GM21515 (cell line): ENCODE measurements around the gene CCNI.
"Not testable (repeated sequence)": the region's sequence is repeated elsewhere in the genome, so short reads cannot be mapped to it uniquely, and the experiment has no call there.

Source experiments
- ATAC-seq: cut with Tn5 transposase; IDR thresholded peaks from one replicate; pipeline ENCODE4 v1.9.1; 2021; ENCODE audit not compliant: unreplicated experiment

CCNI gene

DNA sequence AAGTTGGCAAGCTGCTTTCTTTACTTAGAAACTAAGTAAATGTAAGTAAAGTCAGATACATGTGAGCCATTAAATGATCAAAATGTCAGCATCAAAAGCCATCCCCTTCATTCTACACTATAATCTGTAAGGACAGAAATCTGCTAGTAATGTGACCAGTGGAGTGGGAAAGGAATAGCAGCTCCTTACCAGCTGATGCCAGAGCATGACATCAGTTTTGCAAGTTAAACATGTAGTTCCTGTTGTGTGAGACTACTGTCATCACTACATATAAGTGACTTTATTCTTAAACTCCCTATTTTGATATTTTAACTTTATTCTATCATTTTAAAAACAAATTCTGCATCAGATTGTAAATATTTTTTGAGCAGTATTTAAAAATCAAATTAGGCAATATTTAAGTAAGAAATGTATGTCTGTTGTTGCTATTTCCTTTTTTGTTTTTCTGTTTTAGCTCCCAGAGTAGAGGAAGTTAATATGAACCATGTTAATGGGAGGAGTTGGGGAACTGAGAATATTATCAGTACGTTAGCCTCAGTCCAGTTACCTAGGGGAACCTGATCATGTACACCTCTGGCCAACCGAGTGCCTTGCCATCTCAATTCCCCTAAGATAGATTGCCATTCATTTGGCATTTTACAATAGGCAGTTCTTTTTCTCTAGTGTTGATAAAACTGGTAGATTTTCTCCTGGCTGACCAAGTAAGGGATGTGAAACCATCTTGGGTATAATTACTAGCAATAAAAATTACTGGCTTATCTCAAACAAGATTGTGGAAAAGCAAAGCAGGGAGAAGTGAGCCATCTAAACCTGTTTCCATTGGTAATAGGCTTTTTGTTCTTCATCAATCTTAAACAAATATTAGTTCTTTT is 34.7 kb downstream of the CCNI start:
- ATAC-seq: no peak

DNA sequence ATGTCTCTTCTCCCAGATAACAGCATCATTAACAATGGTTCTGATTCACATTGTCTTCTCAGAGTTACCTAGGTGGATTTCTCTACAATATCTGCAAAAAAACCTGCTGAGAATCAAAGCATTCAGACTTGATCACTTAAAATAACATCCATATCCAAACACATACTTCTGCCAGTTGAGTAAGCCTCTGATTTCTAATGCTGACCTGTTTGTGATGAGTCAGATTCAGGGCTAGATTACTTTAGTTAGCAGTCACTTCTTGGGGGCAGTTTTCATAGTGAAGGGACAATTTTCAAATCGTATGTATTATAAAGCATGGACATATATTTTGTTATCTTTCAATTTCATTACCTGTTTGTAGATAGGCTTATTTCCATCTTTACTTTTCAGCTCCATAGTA is 35.5 kb downstream of the CCNI start:
- no peak for ATAC-seq

DNA sequence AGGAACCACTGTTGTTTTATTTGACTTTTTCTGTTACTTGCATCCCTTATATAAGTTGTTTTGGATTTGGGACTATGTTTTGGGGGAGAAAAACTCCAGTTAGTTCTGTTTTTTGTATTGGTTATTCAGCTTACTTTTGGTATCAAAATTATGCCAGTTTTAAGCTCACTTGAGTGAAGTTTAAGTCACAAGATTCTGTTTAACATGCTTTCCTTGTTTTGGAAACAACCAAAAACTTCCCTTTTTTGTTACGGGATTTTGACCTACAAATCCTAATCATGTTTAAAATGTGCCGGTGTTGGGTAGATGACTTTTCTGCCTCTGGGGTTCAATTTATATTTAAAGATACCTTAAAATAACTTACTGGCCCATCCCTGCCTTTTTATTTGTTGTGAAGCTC is 36.0 kb downstream of the CCNI start:
- no peak for ATAC-seq

DNA sequence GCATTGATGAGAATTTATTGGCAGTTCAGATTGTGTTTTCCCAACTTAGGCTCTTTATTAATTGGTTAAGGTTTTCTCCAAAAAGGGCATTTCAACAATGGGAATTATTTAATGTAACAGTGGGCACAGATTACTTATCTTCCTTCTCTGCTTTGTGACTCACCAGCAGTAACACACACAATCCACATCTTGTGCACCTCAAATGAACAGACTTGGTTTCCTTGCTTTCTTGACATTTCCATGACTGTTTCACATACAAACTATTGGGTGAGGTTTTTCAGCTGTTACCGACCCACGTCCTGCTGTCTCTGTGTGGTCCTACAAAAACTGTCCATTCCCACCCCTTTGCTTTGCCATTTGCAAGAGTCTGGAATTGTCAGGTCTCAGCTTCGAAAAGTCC is 38.1 kb downstream of the CCNI start:
- no peak for ATAC-seq

DNA sequence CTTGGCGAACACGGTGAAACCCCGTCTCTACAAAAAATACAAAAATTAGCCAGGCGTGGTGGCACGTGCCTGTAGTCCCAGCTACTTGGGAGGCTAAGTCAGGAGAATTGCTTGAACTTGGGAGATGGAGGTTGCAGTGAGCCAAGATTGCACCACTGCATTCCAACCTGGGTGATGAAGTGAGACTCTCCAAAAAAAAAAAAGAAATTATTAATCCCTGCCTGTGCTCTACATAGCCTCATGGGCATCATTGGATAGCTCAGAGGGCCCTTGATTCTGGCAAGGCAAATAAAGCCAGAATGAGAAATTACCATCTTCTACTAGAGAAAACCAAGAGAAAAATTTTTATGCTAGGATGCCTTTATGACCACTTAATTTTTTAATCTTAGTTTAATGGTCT is 38.6 kb downstream of the CCNI start:
- ATAC-seq: not testable (repeated sequence)

DNA sequence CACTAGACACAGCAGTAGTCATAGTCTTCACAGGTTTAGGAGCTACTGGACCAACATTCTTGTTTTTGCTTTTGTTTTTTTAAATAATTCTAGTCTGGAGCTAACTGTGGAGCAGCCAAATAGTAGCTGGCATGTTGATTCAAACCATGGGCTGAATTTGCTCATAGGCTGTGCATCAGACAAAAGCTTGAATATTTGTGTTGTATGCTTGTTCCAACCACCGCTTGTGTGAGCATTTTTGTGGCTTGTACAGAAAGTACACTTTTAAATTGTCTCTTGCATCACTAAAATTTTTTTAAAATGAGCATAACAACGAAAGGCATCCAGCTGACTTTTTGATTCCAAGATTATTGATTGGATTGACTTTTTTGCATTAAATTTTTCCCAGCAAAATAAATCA is 39.6 kb downstream of the CCNI start:
- ATAC-seq: no peak

DNA sequence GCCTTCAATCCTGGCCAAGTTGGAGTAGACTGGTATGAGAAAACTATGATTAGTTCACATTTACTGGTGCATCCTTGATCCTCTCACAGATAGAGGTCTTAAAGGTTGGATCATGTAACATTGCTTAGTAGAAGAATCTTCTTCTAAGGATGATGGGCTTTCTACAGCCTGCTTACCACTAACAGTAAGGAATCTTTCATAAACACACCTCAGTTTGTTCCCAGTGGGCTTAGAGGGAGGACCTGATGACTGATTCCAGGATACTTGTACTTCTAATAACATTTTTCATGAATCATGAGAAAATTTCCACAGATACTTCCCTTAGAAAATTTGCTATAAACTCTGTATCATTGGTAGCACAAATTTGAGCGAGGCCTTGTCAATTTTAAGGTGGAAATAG is 40.6 kb downstream of the CCNI start:
- ATAC-seq: no peak

DNA sequence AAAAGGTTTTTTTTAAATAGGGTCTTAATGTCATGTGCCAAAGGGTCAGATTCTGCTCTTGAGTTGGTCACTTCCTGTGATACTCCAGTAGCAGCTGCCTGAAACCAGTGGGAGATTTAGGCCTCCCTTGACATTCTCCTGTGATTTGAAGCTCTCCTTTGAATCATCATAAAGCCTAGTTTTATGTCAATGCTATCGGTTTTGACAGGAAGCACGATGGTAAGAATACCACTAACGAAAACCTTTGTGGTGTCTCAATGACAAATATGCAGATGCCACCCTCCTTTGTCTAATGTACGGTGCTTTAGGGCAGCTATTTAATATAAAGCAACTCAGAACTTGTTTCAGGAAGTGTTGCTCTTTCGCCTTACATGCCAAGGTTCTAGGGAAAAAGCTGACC is 44.2 kb downstream of the CCNI start:
- no peak for ATAC-seq

DNA sequence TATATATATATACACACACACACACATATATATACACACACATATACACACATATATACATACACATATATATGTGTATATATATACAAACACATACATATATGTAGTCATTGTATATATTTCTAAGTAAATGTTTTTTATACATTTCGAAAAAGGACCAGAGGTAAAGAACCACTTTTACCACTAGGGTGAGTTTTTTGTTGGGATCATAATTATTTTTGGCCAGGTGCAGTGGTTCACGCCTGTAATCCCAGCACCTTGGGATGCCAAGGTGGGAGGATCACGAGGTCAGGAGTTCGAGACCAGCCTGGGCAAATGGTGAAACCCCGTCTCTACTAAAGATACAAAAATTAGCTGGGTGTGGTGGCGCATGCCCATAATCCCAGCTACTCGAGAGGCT is 46.0 kb downstream of the CCNI start:
- ATAC-seq: not testable (repeated sequence)

DNA sequence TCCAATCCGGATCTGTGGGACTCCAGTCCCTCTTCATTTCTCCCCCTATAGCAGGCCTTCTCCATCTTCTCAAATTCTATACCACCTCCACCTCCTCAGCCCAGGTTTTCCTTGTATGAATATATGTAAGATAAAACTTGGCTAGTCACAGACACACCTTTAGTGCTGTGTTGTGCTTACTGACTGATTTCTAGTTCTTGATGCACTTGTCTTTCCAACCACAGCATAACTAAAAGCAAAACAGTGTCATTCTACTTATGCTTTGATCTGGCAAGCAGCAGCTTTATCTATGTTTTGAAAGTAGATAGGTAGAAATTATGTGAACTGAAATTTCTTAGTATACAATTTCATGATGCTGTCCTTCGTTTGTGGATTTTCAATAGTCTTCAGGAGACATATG is 47.5 kb downstream of the CCNI start:
- ATAC-seq: no peak

DNA sequence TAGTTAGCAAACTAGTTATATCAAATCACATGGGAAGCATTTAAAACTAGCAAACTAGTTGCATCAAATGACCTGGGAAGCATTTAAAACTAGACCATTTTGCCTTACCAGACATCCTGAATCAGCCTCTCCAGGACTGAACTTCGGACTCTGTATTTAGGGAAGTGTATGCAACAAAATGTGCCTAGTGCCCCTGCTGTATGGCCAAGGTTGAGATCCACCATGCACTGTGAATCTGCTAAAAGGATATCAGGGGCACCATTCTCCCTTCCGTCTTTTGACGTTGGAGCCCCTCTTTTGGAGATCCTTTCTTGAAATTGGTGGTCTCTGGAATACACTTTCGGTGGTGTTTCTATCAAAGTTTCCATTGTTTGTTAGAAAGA is 49.5 kb downstream of the CCNI start:
- no peak for ATAC-seq

DNA sequence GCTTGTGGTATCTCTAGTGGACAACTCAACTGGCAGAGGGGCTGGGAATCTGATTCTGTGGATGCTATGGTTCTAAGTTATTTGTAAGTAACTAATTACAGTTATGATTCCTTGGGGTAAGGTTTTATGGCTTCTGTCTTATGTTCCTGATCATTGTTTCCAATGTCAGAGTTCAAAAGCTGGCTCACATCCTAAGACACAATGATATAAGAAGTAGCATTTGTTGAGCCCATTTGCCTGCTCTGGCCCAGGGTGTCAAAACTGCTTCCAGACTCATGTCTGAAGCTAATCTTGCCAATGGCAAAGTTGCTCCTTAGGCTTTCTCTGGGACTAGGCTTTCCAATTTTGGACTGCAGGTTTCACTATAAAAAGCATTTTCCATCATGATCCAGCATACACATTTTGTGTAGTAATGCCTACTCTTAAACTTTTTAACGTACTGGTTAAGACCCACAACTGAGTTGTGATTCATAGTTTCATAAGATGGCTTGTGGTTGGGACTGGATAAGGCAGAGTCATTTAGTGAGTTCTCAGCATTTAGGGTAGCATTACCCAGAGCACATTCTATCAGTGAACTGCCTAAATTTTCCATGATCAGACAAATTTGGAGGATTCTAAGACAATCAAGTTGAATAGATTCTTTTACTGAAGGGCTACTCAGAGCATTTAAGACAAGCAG is 50.0 kb downstream of the CCNI start:
- ATAC-seq: no peak

DNA sequence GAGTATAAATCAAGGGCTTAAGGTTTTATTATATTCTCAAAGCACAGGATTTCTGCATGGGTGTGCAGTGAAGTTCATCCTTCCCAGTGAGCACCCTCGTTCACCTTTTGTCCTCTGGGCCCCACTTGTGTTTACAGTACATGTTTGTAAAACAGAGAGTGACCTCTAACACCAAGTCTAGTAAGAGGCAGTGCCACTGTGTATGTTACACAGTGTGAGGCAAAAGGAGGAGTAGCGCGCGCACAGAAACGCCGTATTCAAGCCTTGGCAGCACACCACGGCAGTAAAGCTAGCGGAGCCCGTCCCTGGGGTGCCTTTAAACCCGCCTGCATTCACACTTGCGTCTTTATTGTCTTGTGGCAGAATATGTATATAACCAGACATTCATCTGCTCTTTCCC is 51.9 kb downstream of the CCNI start:
- no peak for ATAC-seq

DNA sequence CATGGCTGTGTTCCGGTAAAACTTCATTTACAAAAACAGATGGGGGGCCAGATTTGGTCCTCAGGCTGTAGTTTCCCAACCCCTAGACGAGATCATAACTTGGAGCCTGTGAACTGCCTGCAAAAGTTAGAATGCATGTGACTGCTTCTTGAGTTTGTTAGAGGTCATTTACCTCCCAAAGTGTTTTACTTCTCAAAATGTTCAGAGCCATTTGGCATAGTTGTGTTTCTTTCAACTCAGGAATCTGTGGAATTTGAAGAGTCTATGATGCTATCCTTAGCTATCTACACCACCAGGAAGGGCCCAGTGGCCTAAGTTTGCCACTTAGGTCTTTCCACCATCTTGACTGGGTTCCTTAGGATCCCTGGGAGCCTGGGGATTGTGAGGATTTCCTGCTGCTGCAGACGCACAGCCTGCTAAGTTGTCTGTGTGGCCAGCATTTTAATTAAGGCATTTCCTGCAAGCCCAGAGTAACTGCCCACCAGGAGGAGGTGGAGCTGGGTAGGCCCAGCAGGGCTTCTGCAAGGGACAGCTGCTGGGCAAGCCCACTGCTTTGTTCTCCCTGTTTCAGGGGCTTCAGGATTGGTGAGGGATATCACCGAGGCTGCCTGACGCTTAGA is 53.1 kb downstream of the CCNI start:
- ATAC-seq: no peak

DNA sequence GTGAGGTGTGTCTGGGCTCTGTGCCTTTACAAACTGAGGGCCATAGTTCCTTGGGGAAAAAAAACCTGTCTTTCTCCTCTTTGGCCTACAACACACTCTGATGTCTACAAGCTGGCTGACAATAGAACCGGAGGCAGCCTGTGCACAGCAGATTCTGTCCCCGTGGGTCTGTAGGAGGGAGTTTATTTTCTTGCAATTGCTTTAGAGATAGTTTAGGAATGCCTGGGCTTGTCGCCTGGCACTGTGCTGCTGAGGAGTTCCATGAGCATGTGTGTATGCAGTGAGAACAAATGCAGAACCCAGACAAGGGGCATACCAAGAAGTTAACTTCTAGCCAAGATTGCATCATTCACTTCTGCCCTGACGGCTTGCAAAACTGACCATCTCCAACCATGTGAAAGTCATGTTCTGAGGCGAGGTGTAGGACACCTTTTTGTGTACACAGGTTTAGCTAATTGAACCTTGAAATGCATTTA is 54.1 kb downstream of the CCNI start:
- no peak for ATAC-seq

DNA sequence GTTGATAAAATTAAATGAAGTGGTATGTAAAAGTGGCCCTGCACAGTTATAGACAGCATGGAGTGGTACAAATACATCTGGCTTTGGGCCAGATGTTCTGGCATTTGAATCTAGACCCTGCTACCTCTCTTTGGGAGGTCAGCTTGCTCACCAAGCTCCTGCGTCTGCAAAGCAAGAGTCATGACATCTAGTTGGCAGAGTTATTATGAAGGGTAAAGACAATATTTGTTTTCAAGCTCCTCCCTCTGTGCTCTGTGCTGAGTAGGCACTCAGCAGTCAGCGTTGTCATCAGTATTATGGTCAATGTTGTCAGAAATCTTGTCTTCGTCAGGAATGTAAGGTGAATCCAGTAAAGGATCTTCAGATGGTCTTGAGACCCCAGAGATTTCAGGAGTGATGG is 55.8 kb downstream of the CCNI start:
- ATAC-seq: no peak

DNA sequence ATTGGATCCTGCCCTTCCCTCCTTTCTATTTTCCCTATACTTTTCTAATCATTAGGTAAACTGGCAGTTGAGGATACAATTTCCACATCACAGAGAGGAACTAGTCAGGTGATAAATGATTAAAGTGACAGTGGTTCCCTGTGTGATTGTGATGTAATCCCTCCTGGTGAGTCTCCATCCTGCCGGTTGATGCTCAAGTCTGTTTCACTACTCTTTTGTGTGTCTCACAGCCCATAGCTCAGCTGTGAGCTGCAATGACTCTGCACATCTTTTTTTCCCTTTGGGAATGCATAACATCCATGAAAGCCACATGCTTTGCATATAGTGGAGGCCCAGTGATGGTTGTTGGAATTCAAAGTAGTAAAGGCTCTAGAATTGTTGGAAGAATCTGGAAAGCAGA is 60.4 kb downstream of the CCNI start:
- ATAC-seq: no peak

DNA sequence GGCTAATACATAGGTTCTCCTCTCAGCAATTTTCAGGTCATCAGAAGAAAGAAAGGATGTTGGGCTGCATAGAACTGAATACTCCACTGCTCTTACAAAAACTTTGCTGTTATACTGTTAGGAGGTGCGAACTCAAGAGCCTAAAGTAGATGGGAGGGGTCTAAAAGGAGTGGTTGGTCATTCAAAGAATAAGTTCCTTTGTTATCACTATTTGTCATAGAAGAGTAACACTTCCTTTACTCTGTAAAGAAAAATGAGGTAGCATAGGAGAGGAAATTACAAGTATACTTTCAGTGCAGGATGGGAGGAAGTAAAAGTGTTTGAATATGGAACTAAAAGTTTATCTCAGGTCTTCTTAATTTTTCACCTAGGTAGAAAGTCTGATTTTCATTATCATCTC is 61.5 kb downstream of the CCNI start:
- ATAC-seq: no peak

DNA sequence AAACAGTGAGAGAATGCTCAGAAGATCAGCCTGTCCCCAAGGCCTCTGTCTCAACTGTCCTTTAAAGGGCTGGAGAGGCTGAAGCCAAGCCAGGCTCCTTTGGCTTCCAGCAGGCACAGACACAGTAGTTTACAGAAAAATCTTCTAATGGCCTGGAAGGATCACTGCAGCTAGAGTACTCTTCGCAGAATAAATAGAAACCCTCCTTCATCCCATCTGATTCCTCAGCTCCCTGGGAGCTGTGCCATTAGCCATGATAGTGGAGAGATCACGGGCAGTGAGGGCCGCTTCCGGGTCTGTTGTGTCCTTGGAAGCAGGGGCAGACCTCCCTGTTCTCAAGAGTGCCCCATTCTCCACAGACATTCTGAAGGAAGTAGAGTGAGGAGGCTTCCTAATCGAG is 63.1 kb downstream of the CCNI start:
- no peak for ATAC-seq

DNA sequence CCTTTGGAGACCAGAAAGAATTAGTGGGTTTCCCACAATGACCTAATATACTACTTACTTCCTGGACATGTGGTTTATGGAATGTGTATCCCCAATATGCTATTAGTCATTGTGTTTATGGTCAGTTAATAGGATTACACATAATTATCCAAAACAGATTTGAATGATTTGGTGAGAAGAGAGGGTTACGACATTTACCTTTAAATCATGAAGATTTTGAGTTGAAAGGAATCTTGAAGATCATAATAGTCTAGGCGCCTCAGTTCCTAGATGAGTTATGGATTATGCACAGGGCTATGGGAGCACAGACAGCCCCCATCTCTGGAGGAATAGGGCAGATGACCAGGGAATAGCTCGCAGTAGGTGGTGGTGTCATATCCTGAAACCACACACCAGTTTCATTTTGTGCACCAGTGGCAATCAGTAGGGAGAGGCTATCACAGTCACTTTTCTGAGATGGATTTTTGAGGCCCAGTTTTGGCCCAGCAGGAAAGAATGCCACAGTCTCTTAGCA is 64.9 kb downstream of the CCNI start:
- ATAC-seq: no peak

DNA sequence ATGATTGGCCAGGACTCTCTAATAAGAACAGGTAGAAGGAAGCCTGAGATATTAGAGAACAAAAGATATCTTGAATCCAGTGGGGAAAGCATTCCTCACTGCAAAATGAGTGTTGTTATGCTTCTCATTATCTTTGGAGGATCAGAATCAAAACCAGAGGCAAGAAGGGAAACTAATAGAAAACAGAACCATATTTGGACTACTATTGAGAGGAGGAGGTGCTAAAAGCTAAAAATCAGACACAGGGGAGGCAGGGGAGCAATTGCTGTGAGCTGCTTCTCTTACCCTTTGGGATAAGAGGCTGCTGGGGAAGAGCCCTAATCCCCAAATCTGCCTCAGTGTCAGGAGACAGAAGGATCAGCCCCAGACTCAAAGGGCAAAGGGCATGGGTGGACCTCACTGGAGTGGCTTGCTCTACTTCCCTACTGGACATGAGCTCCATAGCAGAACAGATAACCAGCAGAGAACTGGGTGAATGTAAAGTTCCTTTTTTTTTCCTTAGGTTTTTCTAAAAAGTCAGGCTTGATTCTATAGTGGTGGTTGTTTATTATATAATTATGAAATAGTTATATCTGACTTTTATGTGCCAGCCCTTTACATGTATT is 66.2 kb downstream of the CCNI start:
- no peak for ATAC-seq
